T-helper 1 cell treated with Interleukin-12 subunit alpha and Interleukin-12 subunit beta and Interleukin-4 antibody, amounts not matched to agents 30 μg/mL and 1 μg/mL, for 36 hours (primary cell): ENCODE results near the gene UBE2E1.
A peak's percentile ranks its signal among the peaks of the same experiment; 100 is the strongest.

ENCODE experiments used
- H3K27ac Mint-ChIP-seq: one replicate; pipeline ENCODE4 v1.8.0; 2021; ENCODE audit warnings: mild to moderate bottlenecking, mixed read lengths
- H3K27me3 Mint-ChIP-seq: one replicate; pipeline ENCODE4 v1.8.0; 2021; ENCODE audit warnings: low read depth, mixed read lengths
- H3K36me3 Mint-ChIP-seq: one replicate; pipeline ENCODE4 v1.8.0; 2021; ENCODE audit warnings: low read depth, mixed read lengths
- H3K4me1 Mint-ChIP-seq: one replicate; pipeline ENCODE4 v1.8.0; 2021; ENCODE audit warnings: low read depth, mixed read lengths
- H3K4me3 Mint-ChIP-seq: one replicate; pipeline ENCODE4 v1.8.0; 2021; ENCODE audit warnings: mild to moderate bottlenecking, moderate library complexity, mixed read lengths
- H3K9me3 Mint-ChIP-seq: one replicate; pipeline ENCODE4 v1.8.0; 2021; ENCODE audit warnings: mixed read lengths

The UBE2E1 gene

GRCh38 chr3:23805633-23806533 lies at the start of gene UBE2E1:
Gene UBE2E1, plus strand, starts transcription at chr3:23805955. Its CDS starts 1,315 bp downstream, at chr3:23807270.
- Mint-ChIP-seq H3K4me1 (peaks cover 36% of the 10 kb centered on the region), H3K4me3 (peak within 1 kb of the TSS; percentile 95), H3K9me3 (no peaks in the 10 kb centered on the region), H3K36me3 (peaks cover 26% of the 10 kb centered on the region), H3K27ac (peak within 1 kb of the TSS; percentile 96), H3K27me3 (peaks cover 43% of the 10 kb centered on the region)

DNA sequence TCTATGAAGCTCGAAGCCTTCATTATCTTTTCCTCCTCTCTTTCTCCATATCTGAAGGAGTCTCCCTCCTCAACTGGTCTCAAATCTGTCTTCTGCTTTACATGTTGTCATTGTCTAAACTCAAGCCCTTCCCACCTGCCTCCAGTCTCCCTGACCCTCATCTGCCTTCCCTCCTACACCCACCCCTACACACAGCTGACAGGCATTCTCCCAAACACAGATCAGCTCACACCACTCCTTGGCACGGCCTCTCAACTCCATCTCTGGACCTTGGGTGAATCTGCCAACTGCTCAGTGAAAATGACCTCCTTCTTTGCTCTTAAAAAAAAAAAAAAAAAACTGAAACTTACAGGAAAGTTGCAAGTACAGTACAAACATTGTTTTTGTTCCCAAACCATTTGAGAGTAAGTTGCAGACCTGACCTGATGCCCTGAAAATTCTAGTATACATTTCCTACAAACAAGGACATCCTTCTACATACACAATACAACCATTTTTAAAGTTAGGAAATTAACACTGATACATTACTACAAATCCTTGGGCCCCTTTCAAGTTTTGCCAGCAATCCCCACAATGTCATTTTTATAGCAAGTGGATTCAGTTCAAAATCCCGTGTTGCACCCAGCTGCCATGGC lies 49.4 kb upstream of the UBE2E1 start:
- Mint-ChIP-seq H3K27me3 (peaks cover 14% of the 10 kb centered on the region), H3K4me1 (peaks cover 7% of the 10 kb centered on the region), H3K9me3 (no peaks in the 10 kb centered on the region), H3K36me3 (no peaks in the 10 kb centered on the region), H3K27ac (no peak overlapping the region), H3K4me3 (no peak overlapping the region)

- Mint-ChIP-seq H3K4me3 (no peak overlapping the region), H3K36me3 (no peaks in the 10 kb centered on the region), H3K27me3 (peaks cover 14% of the 10 kb centered on the region), H3K4me1 (peaks cover 13% of the 10 kb centered on the region), H3K27ac (no peak overlapping the region), H3K9me3 (no peaks in the 10 kb centered on the region)
Observed at GRCh38 chr3:23758253-23758838, 47.4 kb upstream of the UBE2E1 start.

DNA sequence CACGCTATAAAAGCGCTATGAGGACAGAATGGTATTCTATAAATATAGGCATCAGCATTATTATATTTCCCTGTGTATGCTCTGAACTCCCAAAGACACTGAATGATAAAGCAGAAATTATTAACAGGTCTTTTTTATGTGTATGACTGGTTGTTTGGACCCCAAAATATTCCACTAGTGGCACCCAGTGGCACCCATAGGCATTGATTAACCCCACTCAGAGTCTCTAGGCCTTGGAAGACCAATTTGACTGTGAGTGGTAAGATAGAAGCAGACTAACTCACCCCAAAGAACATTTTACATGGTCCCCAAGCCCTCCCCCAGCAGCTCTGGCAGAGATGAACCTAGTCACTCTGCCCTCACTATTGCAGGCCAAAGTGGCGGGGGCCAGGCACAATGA lies 45.4 kb upstream of the UBE2E1 start:
- H3K9me3 Mint-ChIP-seq: no peaks in the 10 kb centered on the region
- H3K4me3 Mint-ChIP-seq: no peak overlapping the region
- H3K4me1 Mint-ChIP-seq: peaks cover 13% of the 10 kb centered on the region
- no peaks in the 10 kb centered on the region for H3K36me3 Mint-ChIP-seq
- peaks cover 14% of the 10 kb centered on the region for H3K27me3 Mint-ChIP-seq
- no peak overlapping the region for H3K27ac Mint-ChIP-seq

DNA sequence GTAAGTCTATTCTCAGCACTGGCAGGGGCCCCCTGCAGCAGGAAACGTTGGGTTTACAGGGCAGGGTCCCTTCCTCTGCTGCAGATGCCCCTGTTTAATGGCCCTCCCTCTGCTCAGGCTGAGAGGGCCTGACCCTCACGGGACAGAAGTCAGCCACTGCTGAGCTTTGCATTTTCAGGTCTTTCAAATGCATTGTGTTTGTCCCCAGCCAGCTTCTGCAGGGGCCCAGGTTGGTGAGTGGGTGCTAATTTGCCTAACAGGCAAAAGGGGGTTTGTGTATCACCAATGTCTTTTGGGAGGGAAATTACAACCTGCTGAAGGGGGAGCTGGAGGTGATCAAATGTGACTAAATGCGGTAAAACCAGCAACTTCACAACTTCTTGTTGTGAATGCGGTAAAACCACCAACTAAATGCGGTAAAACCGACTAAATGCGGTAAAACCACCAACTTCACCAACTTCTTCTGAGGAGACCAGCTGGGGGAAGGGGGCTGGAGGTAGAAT lies 44.8 kb upstream of the UBE2E1 start:
- no peak overlapping the region for H3K4me3 Mint-ChIP-seq
- peaks cover 13% of the 10 kb centered on the region for H3K4me1 Mint-ChIP-seq
- no peaks in the 10 kb centered on the region for H3K9me3 Mint-ChIP-seq
- peaks cover 11% of the 10 kb centered on the region for H3K27me3 Mint-ChIP-seq
- H3K27ac Mint-ChIP-seq: no peak overlapping the region
- no peaks in the 10 kb centered on the region for H3K36me3 Mint-ChIP-seq

GRCh38 chr3:23761440-23761896 lies 44.3 kb upstream of the UBE2E1 start:
- H3K27ac Mint-ChIP-seq: no peak overlapping the region
- no peaks in the 10 kb centered on the region for H3K36me3 Mint-ChIP-seq
- peaks cover 13% of the 10 kb centered on the region for H3K4me1 Mint-ChIP-seq
- H3K9me3 Mint-ChIP-seq: no peaks in the 10 kb centered on the region
- peaks cover 7% of the 10 kb centered on the region for H3K27me3 Mint-ChIP-seq
- H3K4me3 Mint-ChIP-seq: no peak overlapping the region

DNA sequence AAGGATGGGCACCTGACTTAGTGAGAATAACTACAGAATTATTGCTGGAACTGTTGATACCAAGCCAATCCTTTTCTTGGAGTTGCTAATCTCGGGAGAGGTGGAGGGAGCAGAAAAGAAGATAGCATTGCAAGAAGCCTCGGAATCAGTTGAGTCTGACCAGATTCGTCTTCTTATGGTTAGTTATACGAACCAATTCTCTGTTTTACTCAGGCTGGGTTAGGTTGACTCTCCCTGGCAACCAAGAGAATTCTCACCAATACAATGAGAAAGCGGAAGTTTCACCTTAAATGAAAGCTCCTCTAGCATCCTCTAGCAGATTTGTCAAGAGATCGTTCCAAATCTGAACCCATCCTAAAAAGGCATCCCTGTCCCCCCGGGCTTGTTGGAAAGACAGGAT lies 43.5 kb upstream of the UBE2E1 start:
- Mint-ChIP-seq H3K4me3 (no peak overlapping the region), H3K9me3 (no peaks in the 10 kb centered on the region), H3K27ac (no peak overlapping the region), H3K4me1 (peaks cover 13% of the 10 kb centered on the region), H3K36me3 (no peaks in the 10 kb centered on the region), H3K27me3 (peaks cover 7% of the 10 kb centered on the region)

DNA sequence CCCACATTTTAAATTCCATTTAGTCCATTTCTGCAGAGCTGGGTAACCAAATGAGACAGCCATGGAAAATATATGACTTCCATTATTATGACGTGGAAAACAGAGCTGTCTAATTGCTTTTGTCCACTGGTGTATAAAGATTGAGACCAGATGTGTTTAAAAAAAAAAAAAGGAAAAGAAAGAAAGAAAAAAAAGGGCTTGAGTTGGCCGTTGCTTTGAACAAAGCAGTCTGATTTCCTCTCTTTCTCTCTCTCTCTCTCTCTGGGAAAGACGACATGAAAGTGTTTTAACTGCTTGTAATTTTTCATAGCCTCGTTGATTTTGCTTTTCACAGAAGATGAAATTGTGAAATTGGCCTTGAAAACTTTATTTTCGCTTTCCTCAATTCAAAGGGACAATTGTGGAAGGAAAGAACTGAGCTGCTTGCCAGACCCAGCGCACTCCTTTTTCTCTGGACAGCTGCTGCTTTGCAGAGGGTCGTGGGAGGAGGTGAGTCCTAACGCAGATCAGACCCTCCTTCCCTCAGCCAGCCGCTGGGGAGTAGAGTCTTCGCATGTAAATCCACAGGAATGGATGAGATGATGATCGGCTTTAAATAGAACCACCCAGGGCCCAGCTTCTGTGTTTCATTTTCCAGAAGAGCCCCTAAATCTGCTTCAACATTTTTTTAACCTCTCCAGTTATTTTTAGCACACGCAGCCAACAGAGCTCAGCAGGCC lies 42.8 kb upstream of the UBE2E1 start:
- Mint-ChIP-seq H3K4me3 (no peak overlapping the region), H3K9me3 (no peaks in the 10 kb centered on the region), H3K27ac (no peak overlapping the region), H3K36me3 (no peaks in the 10 kb centered on the region), H3K27me3 (peaks cover 7% of the 10 kb centered on the region), H3K4me1 (peaks cover 13% of the 10 kb centered on the region)

GRCh38 chr3:23764407-23764806 lies 41.3 kb upstream of the UBE2E1 start:
- H3K4me3 Mint-ChIP-seq: no peak overlapping the region
- H3K27me3 Mint-ChIP-seq: peaks cover 3% of the 10 kb centered on the region
- no peak overlapping the region for H3K27ac Mint-ChIP-seq
- H3K4me1 Mint-ChIP-seq: peaks cover 13% of the 10 kb centered on the region
- no peaks in the 10 kb centered on the region for H3K9me3 Mint-ChIP-seq
- H3K36me3 Mint-ChIP-seq: no peaks in the 10 kb centered on the region

- H3K27me3 Mint-ChIP-seq: no peaks in the 10 kb centered on the region
Observed at GRCh38 chr3:23767546-23767945, 38.2 kb upstream of the UBE2E1 start.

GRCh38 chr3:23775254-23775909 lies 30.4 kb upstream of the UBE2E1 start:
- Mint-ChIP-seq H3K27ac (no peak overlapping the region), H3K27me3 (no peaks in the 10 kb centered on the region)

More at GRCh38 chr3:23767546-23767945, 38.2 kb upstream of the UBE2E1 start:
- Mint-ChIP-seq H3K9me3 (no peaks in the 10 kb centered on the region), H3K36me3 (no peaks in the 10 kb centered on the region), H3K4me1 (peaks cover 2% of the 10 kb centered on the region), H3K4me3 (no peak overlapping the region), H3K27ac (no peak overlapping the region)

GRCh38 chr3:23776352-23776891 lies 29.3 kb upstream of the UBE2E1 start:
- H3K4me3 Mint-ChIP-seq: no peak overlapping the region
- H3K27me3 Mint-ChIP-seq: no peaks in the 10 kb centered on the region
- no peaks in the 10 kb centered on the region for H3K36me3 Mint-ChIP-seq
- no peaks in the 10 kb centered on the region for H3K4me1 Mint-ChIP-seq
- no peaks in the 10 kb centered on the region for H3K9me3 Mint-ChIP-seq
- H3K27ac Mint-ChIP-seq: no peak overlapping the region

More at GRCh38 chr3:23775254-23775909, 30.4 kb upstream of the UBE2E1 start:
- Mint-ChIP-seq H3K4me3 (no peak overlapping the region), H3K36me3 (no peaks in the 10 kb centered on the region), H3K4me1 (no peaks in the 10 kb centered on the region), H3K9me3 (no peaks in the 10 kb centered on the region)

DNA sequence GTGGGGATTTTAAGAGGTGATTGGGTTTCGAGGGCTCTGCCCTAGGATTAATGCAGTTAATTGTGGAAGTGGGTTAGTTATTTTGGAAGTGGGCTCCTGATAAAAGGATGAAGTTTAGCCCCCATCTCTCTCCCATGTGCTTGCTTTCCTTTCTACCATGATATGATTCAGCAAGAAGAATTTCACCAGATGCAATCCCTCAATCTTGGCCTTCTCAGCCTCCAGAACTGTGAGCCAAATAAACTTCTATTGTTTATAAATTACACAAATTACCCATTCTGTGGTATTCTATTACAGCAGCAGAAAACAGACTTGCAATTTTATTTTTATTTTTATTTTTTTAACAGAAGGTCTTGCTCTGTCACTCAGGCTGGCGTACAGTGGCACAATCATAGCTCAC lies 27.3 kb upstream of the UBE2E1 start:
- Mint-ChIP-seq H3K4me1 (no peaks in the 10 kb centered on the region), H3K27me3 (peaks cover 14% of the 10 kb centered on the region), H3K27ac (no peak overlapping the region), H3K4me3 (no peak overlapping the region), H3K36me3 (no peaks in the 10 kb centered on the region), H3K9me3 (no peaks in the 10 kb centered on the region)
